GM18909 (cell line): Measurements from ENCODE around the gene POLA1.
A peak's percentile ranks its signal among the peaks of the same experiment; 100 is the strongest.

ENCODE experiments used
- ATAC-seq: cut with Tn5 transposase; IDR thresholded peaks from one replicate; pipeline ENCODE4 v1.9.1; 2021; ENCODE audit warnings: mild to moderate bottlenecking; ENCODE audit not compliant: unreplicated experiment, poor library complexity

POLA1 gene

GRCh38 chrX:25019707-25020390 lies 326.1 kb downstream of the POLA1 start:
- no peak for ATAC-seq

- ATAC-seq, result peak; percentile 19
These were observed 326.7 kb downstream of the POLA1 start for GRCh38 chrX:25020391-25020904.

DNA sequence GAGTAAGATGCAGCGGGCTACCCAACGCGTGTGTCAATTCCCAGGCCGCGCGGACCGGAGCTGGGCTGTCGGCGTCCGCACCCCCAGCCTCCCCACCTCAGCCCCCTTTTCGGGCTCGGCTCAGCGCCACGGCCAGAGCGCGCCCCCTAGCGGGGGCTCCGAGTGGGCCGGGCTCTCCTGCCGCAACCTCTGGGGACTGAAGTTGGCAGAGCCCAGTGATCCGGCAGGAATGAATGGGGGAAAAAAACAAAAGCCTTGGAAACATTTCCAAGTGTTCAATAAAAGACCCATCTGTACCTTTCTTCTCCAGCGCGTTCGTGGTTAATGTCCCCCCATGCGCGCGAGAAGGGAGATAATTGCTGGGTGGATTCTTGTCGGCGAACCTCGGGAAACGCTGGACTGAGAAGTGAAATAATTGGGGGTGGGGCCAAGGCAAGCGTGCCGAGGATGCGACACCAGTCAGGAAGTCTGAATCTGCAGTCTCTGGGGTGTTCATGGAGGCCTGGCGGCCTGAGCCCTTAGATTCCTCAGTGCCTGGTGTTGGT lies 327.3 kb downstream of the POLA1 start:
- ATAC-seq, result peak; percentile 55

DNA sequence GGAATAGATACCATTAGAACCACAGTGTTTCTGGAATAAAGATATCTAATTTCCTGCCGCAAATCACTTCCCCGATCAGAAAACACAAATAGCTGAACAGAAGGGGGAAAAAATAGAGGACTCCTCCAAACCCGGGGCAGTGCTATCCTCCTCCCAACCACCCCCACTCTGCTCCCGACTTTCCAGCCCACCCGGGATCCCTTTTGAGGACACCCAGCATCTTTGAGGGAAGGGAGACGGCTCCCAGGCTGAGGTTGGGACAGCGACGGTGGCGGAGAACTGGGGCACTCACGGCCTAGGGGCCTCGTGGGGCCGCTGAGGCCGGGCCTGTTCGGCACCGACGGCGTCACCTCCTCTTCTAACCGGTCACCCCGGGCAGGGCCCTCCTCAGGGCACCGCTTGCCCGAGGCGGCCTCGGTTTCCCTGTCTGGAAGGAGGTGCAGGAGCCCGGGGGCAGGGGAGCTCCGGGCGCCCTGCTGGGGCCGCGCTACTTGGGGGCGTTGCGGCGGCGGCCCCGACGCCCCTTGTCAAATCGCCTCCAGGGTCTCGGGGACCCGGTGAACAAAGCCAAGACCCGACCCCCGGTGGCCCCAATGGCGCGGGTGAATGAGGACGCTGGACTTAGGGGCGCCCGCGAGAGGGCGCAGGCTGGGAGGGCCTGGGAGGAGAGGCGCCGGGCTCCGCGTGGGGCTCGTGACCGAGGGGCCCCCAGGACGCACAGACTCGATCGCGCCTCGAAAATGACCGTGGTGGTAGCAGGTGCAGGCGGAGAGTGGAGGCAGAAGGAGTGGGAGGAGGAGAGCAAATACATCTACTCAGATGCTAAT lies 329.0 kb downstream of the POLA1 start:
- no peak for ATAC-seq

DNA sequence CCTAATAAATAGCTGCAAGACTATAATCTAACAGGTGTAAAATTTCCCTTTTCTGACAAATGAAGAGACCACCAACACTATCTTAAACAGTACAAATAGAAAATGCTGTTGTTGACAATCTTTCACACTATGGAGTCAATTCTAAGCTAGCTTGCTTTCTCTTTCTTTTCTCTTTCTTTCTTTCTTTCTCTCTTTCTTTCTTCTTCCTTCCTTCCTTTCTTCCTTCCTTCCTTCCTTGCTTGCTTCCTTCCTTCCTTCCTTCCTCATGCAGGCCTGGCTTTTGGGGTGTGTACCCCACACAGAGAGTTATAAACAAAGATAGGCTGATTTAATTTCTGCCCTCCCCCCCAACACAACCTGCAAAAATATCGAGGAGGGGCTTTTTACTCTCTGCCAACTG lies 330.2 kb downstream of the POLA1 start:
- no peak for ATAC-seq

DNA sequence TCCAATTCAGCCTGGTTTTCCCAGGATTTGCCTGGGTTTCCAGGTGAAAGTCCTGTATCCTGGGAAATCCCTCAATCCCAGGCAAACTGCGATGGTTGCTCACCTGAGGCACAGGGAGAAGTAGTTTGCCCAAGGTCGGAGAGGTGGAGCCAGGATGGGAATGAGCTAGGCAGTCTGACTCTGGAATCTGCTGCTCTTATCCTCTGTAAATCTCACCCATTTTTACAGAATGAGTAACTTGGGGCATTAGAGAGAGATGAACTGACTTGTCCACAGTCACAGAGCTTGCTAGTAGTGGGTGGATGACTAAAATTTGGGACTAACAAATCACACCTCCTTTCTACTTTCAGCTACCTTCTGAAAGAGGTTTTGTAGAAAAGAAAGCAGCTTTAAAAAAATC lies 331.9 kb downstream of the POLA1 start:
- no peak for ATAC-seq

GRCh38 chrX:25026576-25026975 lies 332.9 kb downstream of the POLA1 start:
- ATAC-seq, result no peak

DNA sequence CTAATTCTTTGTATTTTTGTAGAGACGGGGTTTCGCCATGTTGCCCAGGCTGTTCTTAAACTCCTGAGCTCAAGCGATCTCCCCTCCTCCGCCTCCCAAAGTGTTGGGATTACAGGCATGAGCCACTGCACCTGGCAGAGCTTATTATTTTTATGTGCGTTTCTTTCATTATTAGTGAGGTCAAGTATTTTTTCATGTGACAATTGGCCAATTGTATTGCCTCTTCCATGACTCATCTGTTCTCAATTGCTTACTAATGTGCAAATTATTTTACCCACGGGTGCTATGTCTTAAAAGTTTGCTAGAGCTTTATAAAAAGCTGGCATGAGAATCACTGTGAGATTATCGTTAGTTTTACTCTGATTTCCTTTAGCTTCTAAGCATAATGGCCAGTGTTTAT lies 335.0 kb downstream of the POLA1 start:
- ATAC-seq, result no peak

- ATAC-seq, result no peak
These were observed 335.6 kb downstream of the POLA1 start for GRCh38 chrX:25029288-25029825.

- ATAC-seq, result no peak
These were observed 341.2 kb downstream of the POLA1 start for GRCh38 chrX:25034889-25035288.

- no peak for ATAC-seq
These were observed 345.3 kb downstream of the POLA1 start for GRCh38 chrX:25039036-25039435.

DNA sequence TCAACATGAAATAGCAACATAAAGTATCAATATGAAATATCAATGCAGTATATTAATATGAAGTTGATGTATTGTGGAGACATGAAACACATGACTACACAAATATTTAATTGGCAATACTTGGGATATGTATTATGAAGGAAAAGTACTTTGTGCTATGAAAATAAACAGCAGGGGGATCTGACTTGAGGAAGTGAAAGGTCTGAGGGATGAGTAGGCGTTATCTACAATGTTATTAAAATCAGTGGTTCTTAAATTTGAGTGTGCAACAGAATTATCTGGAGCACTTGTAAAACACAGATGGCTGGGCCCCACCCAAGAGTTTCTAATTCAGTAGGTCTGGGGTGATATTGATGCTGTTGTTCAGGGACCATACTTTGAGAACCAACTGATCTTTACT lies 349.5 kb downstream of the POLA1 start:
- no peak for ATAC-seq
